HG03103 (cell line): ENCODE measurements around the gene ZNF511.
A peak's percentile ranks its signal among the peaks of the same experiment; 100 is the strongest.
"Not testable (repeated sequence)": the region's sequence is repeated elsewhere in the genome, so short reads cannot be mapped to it uniquely, and the experiment has no call there.

Experiments used
- ATAC-seq: cut with Tn5 transposase; IDR thresholded peaks from one replicate; pipeline ENCODE4 v1.9.1; 2021; ENCODE audit warnings: low read depth; ENCODE audit not compliant: unreplicated experiment

The ZNF511 gene

GRCh38 chr10:133308421-133309099, at the start of gene ZNF511, which contains the start of gene TUBGCP2:
Gene ZNF511 (plus strand): TSS chr10:133308914. CDS start chr10:133308944, 30 bp downstream.
Gene TUBGCP2 (minus strand): TSS chr10:133308872. CDS start chr10:133302941, 5,931 bp downstream.
- ATAC-seq, result peak; percentile 62

DNA sequence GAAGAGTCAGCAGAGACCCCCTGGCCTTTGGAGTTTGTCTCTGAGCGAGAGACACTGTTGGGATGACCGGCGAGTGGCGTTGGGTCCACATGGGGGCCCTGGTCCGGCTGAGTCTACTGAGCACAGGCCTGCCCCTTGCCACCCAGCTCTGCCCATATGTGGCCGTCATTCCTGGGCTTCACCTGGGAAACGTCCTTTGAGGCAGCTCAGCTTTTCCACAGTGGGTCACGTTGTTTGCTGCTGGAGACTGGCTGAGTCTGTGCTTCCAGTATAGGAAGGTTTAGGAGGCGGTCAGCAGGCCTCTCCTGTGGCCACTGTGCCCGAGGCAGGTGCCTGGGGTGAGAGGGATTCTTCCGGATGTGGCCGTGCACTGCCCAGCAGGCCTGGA, 49.1 kb upstream of the ZNF511 start:
- no peak for ATAC-seq

DNA sequence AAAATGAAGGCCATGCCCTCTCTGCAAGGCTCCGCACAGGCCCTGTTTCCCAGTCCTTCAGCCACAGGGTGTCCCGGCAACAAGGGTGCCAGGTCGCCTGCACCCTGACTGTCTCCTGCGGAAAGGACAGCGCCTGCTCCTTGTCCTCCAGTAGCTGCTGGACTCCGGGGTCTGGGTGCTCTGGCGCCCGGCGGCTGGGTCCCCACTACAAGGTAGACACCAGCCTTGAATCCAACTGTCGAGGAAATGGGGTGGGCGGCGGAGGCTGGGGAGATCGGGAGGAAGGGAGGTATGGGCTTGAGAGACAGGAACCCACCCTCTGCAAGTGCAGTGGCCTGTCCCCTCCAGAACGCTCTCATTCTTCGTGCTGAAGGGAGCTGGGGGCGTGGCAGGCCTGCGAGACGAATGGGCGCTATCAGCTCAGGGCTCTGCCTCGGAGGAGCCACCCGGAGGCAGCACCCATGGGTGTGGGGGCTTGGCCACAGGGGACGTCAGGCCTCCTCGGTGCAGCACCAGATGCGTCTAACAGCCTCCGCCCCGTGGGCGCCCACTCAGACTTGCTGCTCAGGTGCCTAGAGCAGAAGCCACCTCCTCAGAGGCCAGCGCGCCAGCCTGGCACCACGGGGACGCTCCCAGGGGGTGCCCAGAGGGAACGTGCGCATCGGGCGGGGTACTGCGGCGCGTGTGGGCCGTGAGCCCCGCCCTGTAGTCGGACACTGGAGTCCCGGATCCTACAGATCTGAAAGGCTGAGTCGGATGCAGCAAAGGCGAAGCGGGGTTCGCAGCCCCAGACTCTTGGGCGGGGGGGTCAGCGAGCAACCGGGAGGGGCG, 47.6 kb upstream of the ZNF511 start:
- peak; percentile 50 for ATAC-seq

- peak; percentile 44 for ATAC-seq
These were observed 46.9 kb upstream of the ZNF511 start for GRCh38 chr10:133261726-133262325.

- ATAC-seq, result no peak
These were observed 46.0 kb upstream of the ZNF511 start for GRCh38 chr10:133262696-133263095.

DNA sequence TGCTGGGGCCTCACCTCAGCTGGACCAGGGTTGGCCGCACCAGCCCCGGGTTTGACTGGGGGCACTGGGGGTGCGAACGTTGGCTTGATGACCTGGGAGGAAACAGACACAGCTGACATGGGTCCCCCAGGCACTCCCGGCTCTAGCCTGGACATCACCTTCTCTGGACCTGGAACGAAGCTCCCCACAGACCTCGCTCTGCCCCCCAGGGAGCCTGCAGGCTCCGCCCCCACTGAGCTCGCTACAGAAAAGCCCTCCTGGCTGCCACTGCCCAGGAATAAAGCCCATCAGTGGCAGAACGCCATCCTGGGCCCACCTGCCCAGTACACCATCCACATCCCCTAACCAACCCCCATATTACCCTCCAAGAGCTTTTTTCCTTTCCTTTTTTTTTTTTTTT, 45.0 kb upstream of the ZNF511 start:
- no peak for ATAC-seq

DNA sequence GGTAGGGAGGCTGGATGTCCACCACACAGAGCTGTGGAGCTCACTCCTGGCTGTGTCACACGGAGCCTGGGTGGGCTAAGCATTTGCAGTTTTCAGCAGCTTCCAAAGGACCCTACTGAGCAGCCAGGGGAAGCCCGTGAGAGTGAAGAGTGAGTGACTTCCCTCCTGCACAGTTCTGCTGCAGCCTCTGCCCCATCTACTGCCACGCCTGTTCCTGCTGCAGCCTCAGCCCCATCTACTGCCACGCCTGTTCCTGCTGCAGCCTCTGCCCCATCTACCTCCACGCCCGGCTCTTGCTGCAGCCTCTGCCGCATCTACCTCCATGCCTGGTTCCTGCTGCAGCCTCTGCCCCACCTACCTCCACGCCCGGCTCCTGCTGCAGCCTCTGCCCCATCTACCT, 44.3 kb upstream of the ZNF511 start:
- ATAC-seq, result no peak

- not testable (repeated sequence) for ATAC-seq
These were observed 43.7 kb upstream of the ZNF511 start for GRCh38 chr10:133265052-133265451.

DNA sequence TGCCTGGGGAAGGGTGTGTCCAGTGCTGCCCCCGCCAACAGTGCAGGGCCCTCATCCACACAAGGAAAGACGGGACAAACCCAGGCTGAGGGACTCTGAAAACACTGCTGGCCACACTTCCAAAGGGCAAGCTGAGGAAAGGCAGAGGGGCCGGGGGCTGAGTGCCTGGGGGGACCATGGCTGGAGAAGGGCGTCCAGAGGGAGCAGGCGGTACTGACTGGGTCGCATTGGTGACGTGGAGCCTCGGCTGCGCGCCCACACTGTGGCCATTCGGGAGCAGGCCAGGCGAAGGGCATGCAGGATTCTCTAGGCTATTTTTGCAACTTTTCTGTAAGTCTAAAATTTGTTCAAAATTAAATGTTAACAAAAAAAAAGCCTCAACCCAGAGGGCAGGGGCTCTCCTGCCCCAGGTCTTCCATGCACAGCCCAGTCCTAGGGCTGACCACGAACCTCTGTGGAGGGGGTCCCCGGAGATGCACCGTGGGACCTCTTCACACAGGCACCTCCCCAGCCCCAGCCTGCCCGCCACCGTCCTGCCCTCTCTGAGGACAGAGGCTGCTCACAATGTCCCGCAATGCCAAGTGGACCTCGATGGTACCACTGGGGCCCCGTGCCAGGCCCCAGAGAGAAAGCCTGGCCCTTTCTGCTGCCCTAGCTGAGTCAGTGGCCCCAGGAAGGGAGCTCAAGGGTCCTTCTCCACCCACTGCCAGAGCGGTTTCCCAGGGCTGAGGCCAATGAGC, 42.5 kb upstream of the ZNF511 start:
- ATAC-seq, result no peak

- ATAC-seq, result no peak
These were observed 41.4 kb upstream of the ZNF511 start for GRCh38 chr10:133267293-133267692.

- no peak for ATAC-seq
These were observed 40.9 kb upstream of the ZNF511 start for GRCh38 chr10:133267829-133268228.

DNA sequence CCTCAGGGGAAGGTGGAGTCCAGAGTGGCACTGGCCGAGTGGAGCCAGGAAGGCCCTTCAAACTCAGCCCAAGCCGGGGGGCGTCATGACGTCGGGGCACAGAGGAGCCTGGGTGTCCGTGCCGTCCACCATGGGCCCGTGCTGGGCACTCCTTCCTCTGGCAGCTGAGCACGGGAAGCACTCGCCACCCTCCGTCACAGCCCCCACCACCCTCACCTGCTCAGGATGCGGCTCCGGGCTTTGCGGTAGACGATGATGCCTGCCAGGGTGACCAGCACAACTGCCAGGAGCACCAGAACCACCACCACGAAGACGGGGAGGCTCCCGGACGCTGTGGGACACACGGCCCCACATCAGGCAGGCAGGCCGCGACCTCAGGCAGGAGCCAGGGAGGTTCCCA, 40.2 kb upstream of the ZNF511 start:
- no peak for ATAC-seq

- no peak for ATAC-seq
These were observed 39.3 kb upstream of the ZNF511 start for GRCh38 chr10:133269367-133269766.

GRCh38 chr10:133270204-133270603, 38.5 kb upstream of the ZNF511 start:
- ATAC-seq, result no peak

DNA sequence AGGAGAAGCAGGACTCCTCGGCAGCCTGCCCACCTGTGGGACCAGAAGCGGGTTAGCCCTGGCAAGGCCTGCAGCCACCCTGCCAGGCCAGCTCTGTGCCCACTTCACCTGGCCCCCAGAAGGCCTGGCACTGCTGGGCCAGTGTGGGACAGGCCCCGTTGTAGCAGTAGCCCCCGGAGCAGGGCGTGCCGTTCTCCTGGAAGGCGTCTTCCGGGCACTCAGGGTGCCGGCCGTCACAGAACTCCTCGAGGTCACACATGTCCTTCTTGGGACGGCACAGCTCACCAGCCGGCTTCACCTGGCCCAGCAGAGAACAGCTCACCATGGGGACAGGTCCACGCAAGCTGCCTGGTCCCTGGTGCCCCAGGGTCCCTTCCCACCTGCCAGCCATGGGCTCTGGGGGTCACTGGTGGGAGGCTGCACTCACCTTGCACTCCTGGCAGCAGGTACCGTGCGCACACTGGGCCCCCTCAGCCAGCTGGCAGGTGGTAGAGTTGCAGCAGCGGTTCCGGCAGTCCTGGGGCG, 37.9 kb upstream of the ZNF511 start:
- ATAC-seq, result no peak

- no peak for ATAC-seq
These were observed 37.0 kb upstream of the ZNF511 start for GRCh38 chr10:133271521-133272300.

DNA sequence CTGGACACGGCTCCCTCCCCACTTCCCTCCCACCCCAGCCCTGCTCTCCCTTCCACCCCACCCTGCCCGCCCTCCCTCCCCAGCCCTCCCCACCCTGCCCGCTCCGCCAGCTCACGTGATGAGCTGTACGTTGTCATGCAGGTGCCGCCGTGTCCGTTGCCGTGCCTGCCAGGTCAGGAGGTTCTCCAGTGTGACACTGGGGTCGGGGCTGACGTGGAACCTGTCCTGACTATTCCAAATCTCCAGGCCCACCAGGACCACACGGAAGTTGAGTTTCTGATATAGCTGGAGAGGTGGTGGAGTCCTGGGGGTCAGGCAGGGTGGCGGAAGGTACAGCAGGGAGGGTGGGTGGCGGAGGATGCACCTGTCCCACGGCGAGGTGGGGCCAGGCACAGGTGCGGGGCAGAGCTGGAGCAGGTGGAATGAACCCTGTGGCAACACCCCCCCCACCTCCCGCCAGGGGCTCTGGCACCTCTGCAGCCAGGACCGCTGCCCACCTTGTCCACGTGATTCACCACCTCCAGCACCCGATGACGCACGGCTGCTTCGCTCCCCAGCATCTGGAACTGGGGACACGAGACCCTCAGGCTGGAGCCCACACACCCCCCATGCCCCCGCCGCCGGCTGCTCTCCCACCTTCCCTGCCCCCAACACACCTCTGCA, 36.3 kb upstream of the ZNF511 start:
- ATAC-seq, result no peak

DNA sequence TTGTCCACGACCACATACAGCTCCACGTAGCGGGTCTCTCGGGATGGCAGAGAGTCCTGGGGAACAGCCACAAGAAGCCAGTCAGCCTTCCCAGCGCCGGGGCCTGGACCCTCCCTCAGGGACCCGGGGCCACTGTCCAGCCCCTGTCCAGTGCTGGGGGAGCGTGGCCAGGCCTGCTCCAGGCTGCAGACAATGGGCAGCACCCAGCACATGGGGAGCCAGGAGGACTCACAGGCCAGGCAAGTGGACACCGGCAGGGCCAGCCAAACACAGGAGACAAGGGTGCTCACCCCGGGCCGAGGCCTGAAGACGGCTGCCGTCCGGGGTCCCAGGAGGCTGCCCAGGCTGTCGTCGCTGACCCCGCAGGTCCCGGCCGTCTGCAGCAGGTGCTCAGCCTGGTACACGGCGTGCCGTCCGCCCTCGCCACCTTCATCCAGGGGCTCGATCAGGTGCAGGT, 35.7 kb upstream of the ZNF511 start:
- no peak for ATAC-seq

- ATAC-seq, result no peak
These were observed 35.1 kb upstream of the ZNF511 start for GRCh38 chr10:133273534-133274143.
